ENCODE data around the gene CYB5B.

The CYB5B gene

GRCh38 chr16:69490707-69491324 lies 66.4 kb downstream of the CYB5B start:
- no peak for DNase-seq

GRCh38 chr16:69494991-69495392 lies 70.6 kb downstream of the CYB5B start:
- no peak for DNase-seq

- DNase-seq, result no peak
Observed at GRCh38 chr16:69495821-69496220, 71.4 kb downstream of the CYB5B start.

- no peak for DNase-seq
Observed at GRCh38 chr16:69496376-69496775, 72.0 kb downstream of the CYB5B start.

GRCh38 chr16:69496896-69497295 lies 72.5 kb downstream of the CYB5B start:
- DNase-seq, result no peak

- DNase-seq, result no peak
Observed at GRCh38 chr16:69497876-69498596, 73.6 kb downstream of the CYB5B start.

GRCh38 chr16:69498926-69499325 lies 74.5 kb downstream of the CYB5B start:
- no peak for DNase-seq

GRCh38 chr16:69499541-69500230 lies 75.3 kb downstream of the CYB5B start:
- DNase-seq, result no peak

GRCh38 chr16:69500496-69500895 lies 76.1 kb downstream of the CYB5B start:
- no peak for DNase-seq

- no peak for DNase-seq
Observed at GRCh38 chr16:69501956-69502745, 77.7 kb downstream of the CYB5B start.

- DNase-seq, result no peak
Observed at GRCh38 chr16:69503244-69503643, 78.8 kb downstream of the CYB5B start.

- no peak for DNase-seq
Observed at GRCh38 chr16:69508033-69508755, 83.8 kb downstream of the CYB5B start.

GRCh38 chr16:69509125-69509524 lies 84.7 kb downstream of the CYB5B start:
- no peak for DNase-seq

GRCh38 chr16:69511651-69512050 lies 87.2 kb downstream of the CYB5B start:
- DNase-seq, result no peak

GRCh38 chr16:69513180-69513966 lies 89.0 kb downstream of the CYB5B start:
- no peak for DNase-seq

- DNase-seq, result no peak
Observed at GRCh38 chr16:69514356-69514755, 89.9 kb downstream of the CYB5B start.

Measured in NCI-H524 treated with DMSO at 0.1 percent for 48 hours (cell line).